SK-N-SH treated with all-trans-retinoic acid at 6 μM for 48 hours (cell line): ENCODE data around the gene TCF21.

Experiments used
- CSRNP3 ChIP-seq: fragments of 250-450 bp; sonication (Bioruptor Pico); IDR thresholded peaks from 2 replicates; pipeline ENCODE4 v1.5.1; 2021; ENCODE audit warnings: mild to moderate bottlenecking, moderate library complexity
- OSR1 ChIP-seq: fragments of 250-450 bp; sonication (Bioruptor Pico); IDR thresholded peaks from 2 replicates; pipeline ENCODE4 v1.8.0; 2022; ENCODE audit warnings: moderate library complexity, mild to moderate bottlenecking, inconsistent platforms
- RARB ChIP-seq: fragments of 250-450 bp; sonication (Bioruptor Pico); IDR thresholded peaks from 2 replicates; pipeline ENCODE4 v1.8.0; 2021; ENCODE audit warnings: mild to moderate bottlenecking, moderate library complexity
- TSHZ2 ChIP-seq: fragments of 250-450 bp; sonication (Bioruptor Pico); IDR thresholded peaks from 2 replicates; pipeline ENCODE4 v1.5.0; 2020; ENCODE audit warnings: mild to moderate bottlenecking, moderate library complexity

The TCF21 gene

GRCh38 chr6:133939778-133940667 lies 51.1 kb downstream of the TCF21 start (continued):
- no peak for TF ChIP-seq TSHZ2 (CRISPR knock-in tag)
- TF ChIP-seq OSR1 (CRISPR knock-in tag), result no peak
- TF ChIP-seq RARB (CRISPR knock-in tag), result no peak
- no peak for TF ChIP-seq CSRNP3 (CRISPR knock-in tag)
